ENCODE results near the gene PADI1. TPM values are rescaled to one million over a fixed set of nuclear protein-coding genes. Genes with fewer than 3 reads are reported as not detected.

The PADI1 gene
- total and polyA plus RNA-seq, 2 experiments from 2014 or later = not detected

DNA sequence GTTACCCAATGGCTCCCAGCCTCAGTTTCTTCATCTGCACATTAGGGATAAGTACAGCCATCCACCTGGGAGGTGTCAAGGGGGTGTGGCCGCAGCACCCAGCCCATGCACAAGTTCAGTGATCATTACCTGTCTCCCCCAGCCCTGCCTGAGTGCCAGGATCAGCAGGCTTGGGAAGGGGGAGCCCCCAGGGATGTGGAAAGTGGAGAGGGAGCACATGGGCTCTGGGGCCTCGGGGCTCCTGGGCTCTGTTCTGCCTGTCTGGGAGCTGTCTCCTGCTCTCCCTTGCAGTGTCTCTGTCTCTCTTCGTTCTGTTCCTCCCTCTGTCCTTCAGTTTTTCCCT lies 10.8 kb upstream of the PADI1 start:
- no peak overlapping the region for H3K4me3 ChIP-seq
- no peak overlapping the region for H3K4me2 ChIP-seq
- H3K9me2 ChIP-seq (replicated peaks; ENCODE audit: insufficient read depth) = no peaks in the 10 kb centered on the region
- WGBS (ENCODE audit: low lambda C conversion rate, missing lambda C conversion rate) = 70% methylated on average over 3 of the region's 3 CpGs
- no peaks in the 10 kb centered on the region for H3K4me1 ChIP-seq (ENCODE audit: insufficient read depth)
- no peaks in the 10 kb centered on the region for H3K9me3 ChIP-seq (ENCODE audit: low read depth)
- no peaks in the 10 kb centered on the region for H4K20me1 ChIP-seq (ENCODE audit: insufficient read depth, poor library complexity, severe bottlenecking)
- TF ChIP-seq, protein P1, sequence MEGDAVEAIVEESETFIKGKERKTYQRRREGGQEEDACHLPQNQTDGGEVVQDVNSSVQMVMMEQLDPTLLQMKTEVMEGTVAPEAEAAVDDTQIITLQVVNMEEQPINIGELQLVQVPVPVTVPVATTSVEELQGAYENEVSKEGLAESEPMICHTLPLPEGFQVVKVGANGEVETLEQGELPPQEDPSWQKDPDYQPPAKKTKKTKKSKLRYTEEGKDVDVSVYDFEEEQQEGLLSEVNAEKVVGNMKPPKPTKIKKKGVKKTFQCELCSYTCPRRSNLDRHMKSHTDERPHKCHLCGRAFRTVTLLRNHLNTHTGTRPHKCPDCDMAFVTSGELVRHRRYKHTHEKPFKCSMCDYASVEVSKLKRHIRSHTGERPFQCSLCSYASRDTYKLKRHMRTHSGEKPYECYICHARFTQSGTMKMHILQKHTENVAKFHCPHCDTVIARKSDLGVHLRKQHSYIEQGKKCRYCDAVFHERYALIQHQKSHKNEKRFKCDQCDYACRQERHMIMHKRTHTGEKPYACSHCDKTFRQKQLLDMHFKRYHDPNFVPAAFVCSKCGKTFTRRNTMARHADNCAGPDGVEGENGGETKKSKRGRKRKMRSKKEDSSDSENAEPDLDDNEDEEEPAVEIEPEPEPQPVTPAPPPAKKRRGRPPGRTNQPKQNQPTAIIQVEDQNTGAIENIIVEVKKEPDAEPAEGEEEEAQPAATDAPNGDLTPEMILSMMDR (IDR thresholded peaks at IDR 0.05; ENCODE audit: poor library complexity) = no peak
- no peak for TF ChIP-seq EZH2 (IDR thresholded peaks at IDR 0.05; ENCODE audit: borderline replicate concordance)
- TF ChIP-seq EZH2phosphoT487 (IDR thresholded peaks at IDR 0.05; ENCODE audit: low read depth, severe bottlenecking, unreplicated experiment) = no peak
- H3K79me2 ChIP-seq = no peaks in the 10 kb centered on the region
- H3K27me3 ChIP-seq = no peaks in the 10 kb centered on the region
- no peak for DNase-seq (ENCODE audit: low spot score)
- no peak overlapping the region for H3K27ac ChIP-seq
- no peak overlapping the region for H2AFZ ChIP-seq
- no peaks in the 10 kb centered on the region for H3K36me3 ChIP-seq (replicated peaks; ENCODE audit: insufficient read depth, low read depth)

DNA sequence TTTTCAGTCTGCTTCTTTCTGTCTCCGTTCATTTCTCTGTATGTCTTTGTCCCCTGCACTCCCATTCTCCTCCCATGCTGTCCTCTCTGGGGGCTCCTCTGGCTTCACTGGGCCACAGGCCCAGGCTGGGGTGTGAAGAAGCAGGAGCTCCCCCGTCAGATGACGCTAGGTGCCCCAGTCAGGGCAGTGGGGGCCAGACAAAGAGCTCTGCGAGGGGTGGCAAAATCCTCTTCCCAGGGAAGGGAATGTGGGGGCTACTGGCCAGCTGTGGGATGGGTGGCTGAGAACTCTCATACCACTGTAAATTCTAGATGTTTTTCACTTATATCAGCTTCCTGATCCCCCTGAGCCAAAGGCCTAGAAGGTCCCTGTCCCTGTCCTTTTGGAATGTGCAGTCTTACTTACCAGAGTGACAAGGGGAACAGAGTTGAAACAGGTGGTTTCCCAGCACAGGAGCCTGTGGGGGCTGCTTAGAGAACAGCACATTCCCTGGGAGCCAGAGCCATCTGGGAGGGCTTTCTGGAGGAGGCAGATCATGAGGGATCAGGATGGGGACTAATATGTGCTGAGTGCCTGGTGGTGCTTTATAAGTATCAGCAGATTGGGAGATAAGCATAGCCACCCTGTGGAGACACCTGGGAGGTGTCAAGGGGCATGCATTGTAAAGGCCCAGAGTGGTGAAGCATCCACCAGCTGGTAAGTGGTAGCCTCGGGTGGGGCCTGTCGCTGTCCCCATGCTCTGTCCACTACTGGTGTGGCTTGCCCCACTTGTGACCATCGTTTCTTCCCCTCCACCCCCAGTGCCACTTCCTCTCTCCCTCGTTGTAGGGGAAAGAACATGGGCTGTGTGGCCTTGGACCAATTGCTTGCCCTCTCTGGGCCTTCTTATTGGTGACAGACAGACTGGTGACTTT lies 10.1 kb upstream of the PADI1 start:
- no peaks in the 10 kb centered on the region for H3K9me3 ChIP-seq (ENCODE audit: low read depth)
- H3K4me1 ChIP-seq (ENCODE audit: insufficient read depth) = no peaks in the 10 kb centered on the region
- no peaks in the 10 kb centered on the region for H3K79me2 ChIP-seq
- no peak for TF ChIP-seq EZH2 (IDR thresholded peaks at IDR 0.05; ENCODE audit: borderline replicate concordance)
- TF ChIP-seq, protein P1 (IDR thresholded peaks at IDR 0.05; ENCODE audit: poor library complexity) = no peak
- TF ChIP-seq EZH2phosphoT487 (IDR thresholded peaks at IDR 0.05; ENCODE audit: low read depth, severe bottlenecking, unreplicated experiment) = no peak
- H3K27me3 ChIP-seq = no peaks in the 10 kb centered on the region
- whole genome bisulfite sequencing (ENCODE audit: low lambda C conversion rate, missing lambda C conversion rate) = 75% methylated on average over 8 of the region's 8 CpGs
- H3K9me2 ChIP-seq (replicated peaks; ENCODE audit: insufficient read depth) = no peaks in the 10 kb centered on the region
- no peak for DNase-seq (ENCODE audit: low spot score)
- H4K20me1 ChIP-seq (ENCODE audit: insufficient read depth, poor library complexity, severe bottlenecking) = no peaks in the 10 kb centered on the region
- H3K36me3 ChIP-seq (replicated peaks; ENCODE audit: insufficient read depth, low read depth) = no peaks in the 10 kb centered on the region
- no peak overlapping the region for H3K4me3 ChIP-seq
- no peak overlapping the region for H3K27ac ChIP-seq
- H3K4me2 ChIP-seq = no peak overlapping the region
- H2AFZ ChIP-seq = no peak overlapping the region

DNA sequence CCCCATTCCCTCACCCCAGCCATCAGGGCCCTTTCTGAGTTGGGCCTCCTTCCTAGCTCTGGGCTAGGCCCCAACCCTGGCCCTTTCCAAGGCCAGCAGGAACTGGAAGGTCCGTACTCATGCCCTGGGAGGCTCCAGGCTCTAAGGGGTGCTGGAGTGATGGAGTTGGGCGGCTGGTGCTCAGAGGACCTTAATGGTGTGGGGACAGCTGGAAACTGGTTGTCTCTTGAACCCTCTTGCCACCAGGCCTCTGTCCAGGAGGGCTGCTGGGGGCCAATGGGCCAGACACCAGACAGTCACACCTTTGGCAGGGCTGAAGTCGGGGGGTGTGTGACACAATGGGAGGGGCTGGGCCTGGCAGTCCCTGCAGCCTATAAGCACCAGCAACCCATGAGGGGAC lies 9.2 kb upstream of the PADI1 start:
- DNase-seq (ENCODE audit: low spot score) = no peak
- WGBS (ENCODE audit: low lambda C conversion rate, missing lambda C conversion rate) = 94% methylated on average over 3 of the region's 3 CpGs

More for the DNA sequence above, 9.2 kb upstream of the PADI1 start:
- no peak overlapping the region for H3K27ac ChIP-seq
- TF ChIP-seq EZH2phosphoT487 (IDR thresholded peaks at IDR 0.05; ENCODE audit: low read depth, severe bottlenecking, unreplicated experiment) (no peak), EZH2 (IDR thresholded peaks at IDR 0.05; ENCODE audit: borderline replicate concordance) (no peak)
- TF ChIP-seq, protein P1 (IDR thresholded peaks at IDR 0.05; ENCODE audit: poor library complexity) = no peak
- no peak overlapping the region for H3K4me2 ChIP-seq
- no peaks in the 10 kb centered on the region for H4K20me1 ChIP-seq (ENCODE audit: insufficient read depth, poor library complexity, severe bottlenecking)
- no peaks in the 10 kb centered on the region for H3K27me3 ChIP-seq
- no peaks in the 10 kb centered on the region for H3K9me2 ChIP-seq (replicated peaks; ENCODE audit: insufficient read depth)
- H3K36me3 ChIP-seq (replicated peaks; ENCODE audit: insufficient read depth, low read depth) = no peaks in the 10 kb centered on the region
- no peaks in the 10 kb centered on the region for H3K79me2 ChIP-seq
- no peaks in the 10 kb centered on the region for H3K9me3 ChIP-seq (ENCODE audit: low read depth)
- H3K4me3 ChIP-seq = no peak overlapping the region
- no peak overlapping the region for H2AFZ ChIP-seq
- no peaks in the 10 kb centered on the region for H3K4me1 ChIP-seq (ENCODE audit: insufficient read depth)
